HEK293 (cell line): Measurements from ENCODE around the gene ZNF565.

Experiments used
- ZNF416 ChIP-seq: fragments of 450-650 bp; formaldehyde crosslinking; IDR thresholded peaks from 2 replicates; pipeline ENCODE4 v1.5.1; 2016; ENCODE audit warnings: missing biosample characterization, missing genetic modification characterization
- ZNF580 ChIP-seq: fragments of 450-650 bp; formaldehyde crosslinking; IDR thresholded peaks from 2 replicates; pipeline ENCODE4 v1.5.1; 2016; ENCODE audit warnings: missing biosample characterization, missing genetic modification characterization
- TF ChIP-seq, protein P1 (sequence below): fragments of 450-650 bp; formaldehyde crosslinking; IDR thresholded peaks from 2 replicates; pipeline ENCODE4 v1.5.1; 2016; ENCODE audit warnings: missing biosample characterization, missing genetic modification characterization

DNA sequence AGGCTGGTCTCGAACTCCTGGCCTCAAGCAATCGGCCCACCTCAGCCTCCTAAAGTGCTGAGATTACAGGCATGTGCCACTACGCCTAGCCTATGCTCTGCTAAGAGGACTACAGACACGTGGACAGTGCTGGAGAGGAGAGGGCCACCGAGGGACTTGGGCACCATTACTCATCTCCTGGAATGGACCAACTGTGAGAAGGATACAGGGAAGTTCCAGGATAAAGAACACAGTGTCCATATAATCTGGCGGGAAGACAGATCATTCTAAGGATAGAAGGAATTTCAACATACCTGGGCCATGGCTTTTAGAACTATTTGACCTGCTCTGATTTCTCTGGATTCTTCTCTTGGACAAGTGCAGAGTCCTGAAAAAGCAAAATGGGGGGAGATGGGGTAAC lies 12.8 kb downstream of the ZNF565 start:
- TF ChIP-seq ZNF580 (tag by site-specific recombination) = no peak
- TF ChIP-seq, protein P1, sequence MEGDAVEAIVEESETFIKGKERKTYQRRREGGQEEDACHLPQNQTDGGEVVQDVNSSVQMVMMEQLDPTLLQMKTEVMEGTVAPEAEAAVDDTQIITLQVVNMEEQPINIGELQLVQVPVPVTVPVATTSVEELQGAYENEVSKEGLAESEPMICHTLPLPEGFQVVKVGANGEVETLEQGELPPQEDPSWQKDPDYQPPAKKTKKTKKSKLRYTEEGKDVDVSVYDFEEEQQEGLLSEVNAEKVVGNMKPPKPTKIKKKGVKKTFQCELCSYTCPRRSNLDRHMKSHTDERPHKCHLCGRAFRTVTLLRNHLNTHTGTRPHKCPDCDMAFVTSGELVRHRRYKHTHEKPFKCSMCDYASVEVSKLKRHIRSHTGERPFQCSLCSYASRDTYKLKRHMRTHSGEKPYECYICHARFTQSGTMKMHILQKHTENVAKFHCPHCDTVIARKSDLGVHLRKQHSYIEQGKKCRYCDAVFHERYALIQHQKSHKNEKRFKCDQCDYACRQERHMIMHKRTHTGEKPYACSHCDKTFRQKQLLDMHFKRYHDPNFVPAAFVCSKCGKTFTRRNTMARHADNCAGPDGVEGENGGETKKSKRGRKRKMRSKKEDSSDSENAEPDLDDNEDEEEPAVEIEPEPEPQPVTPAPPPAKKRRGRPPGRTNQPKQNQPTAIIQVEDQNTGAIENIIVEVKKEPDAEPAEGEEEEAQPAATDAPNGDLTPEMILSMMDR (tag by site-specific recombination) = no peak
- TF ChIP-seq ZNF416 (tag by site-specific recombination) = no peak
